ENCODE measurements around the gene PTMS. TPM values are rescaled to one million over a fixed set of nuclear protein-coding genes. Genes with fewer than 3 reads are reported as not detected.

Gene PTMS
- total RNA-seq, 6 experiments from 2014 or later = 113 to 484 (median 404) TPM

DNA sequence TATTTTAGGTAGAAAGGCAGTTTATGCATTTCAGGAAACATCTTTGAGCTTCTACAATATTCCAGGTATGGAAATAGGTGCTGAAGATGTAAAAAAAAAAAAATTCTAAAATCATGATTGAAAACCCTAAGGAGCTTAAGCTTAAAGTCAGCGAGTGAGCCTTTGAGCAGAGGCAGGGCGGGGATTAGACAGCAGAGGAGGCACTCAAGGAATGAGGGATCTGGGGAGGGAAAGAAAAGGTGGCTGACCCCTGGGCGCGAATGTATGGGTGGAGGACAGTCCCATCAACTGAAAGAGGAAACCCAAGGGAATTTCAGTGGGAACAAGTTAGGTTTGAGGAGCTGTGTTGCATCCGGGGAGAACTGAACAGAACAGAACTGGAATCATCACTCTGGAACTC lies 6.4 kb upstream of the PTMS start:
- no peak for DNase-seq
- no peaks in the 10 kb centered on the region for H3K36me3 ChIP-seq
- no peaks in the 10 kb centered on the region for H3K27me3 ChIP-seq
- TF ChIP-seq POLR2A (IDR thresholded peaks at IDR 0.05) = no peak
- TF ChIP-seq, protein P1, sequence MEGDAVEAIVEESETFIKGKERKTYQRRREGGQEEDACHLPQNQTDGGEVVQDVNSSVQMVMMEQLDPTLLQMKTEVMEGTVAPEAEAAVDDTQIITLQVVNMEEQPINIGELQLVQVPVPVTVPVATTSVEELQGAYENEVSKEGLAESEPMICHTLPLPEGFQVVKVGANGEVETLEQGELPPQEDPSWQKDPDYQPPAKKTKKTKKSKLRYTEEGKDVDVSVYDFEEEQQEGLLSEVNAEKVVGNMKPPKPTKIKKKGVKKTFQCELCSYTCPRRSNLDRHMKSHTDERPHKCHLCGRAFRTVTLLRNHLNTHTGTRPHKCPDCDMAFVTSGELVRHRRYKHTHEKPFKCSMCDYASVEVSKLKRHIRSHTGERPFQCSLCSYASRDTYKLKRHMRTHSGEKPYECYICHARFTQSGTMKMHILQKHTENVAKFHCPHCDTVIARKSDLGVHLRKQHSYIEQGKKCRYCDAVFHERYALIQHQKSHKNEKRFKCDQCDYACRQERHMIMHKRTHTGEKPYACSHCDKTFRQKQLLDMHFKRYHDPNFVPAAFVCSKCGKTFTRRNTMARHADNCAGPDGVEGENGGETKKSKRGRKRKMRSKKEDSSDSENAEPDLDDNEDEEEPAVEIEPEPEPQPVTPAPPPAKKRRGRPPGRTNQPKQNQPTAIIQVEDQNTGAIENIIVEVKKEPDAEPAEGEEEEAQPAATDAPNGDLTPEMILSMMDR (IDR thresholded peaks at IDR 0.05) = no peak
- ATAC-seq = no peak
- H3K27ac ChIP-seq = no peak overlapping the region
- H3K9me3 ChIP-seq = no peaks in the 10 kb centered on the region
- intact Hi-C loops (cut with DNase I) = no loop called here
- 84% methylated on average over 5 of the region's 5 CpGs for WGBS (ENCODE audit: insufficient coverage, low coverage, low lambda C conversion rate, missing lambda C conversion rate)
- H3K4me1 ChIP-seq = peaks cover 0 to 27% (median 7%) of the 10 kb centered on the region in 4 donors
- no peak overlapping the region for H3K4me3 ChIP-seq

DNA sequence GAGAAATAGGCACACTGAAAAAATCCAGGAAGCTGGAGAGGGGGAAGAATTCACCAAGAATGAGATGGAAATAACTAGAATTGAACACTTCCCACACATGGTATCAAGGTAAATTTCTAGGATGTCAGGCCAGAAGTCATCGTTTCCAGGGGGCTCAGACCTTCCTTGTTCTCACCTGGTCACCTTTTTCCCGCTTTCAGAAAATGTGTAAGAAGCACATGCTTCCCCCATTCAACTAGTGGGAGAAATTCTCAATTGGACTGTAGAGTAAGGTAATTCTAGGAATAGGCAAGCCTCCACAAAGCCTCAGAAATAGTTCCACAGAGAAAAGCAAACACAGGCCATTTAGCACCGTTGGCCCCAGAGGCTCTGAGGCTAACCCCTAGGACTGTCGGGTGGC lies 2.8 kb upstream of the PTMS start:
- Histone ChIP-seq H3K36me3 (no peaks in the 10 kb centered on the region), H3K27ac (peak overlapping the region; percentile 73 to 93 (median 87)), H3K4me1 (peaks cover 0 to 32% (median 10%) of the 10 kb centered on the region in 4 donors), H3K27me3 (no peaks in the 10 kb centered on the region), H3K4me3 (peak overlapping the region in 1 of 3 donors; percentile 3), H3K9me3 (no peaks in the 10 kb centered on the region)
- no peak for ATAC-seq
- DNase-seq = no peak
- no peak for TF ChIP-seq POLR2A (IDR thresholded peaks at IDR 0.05)
- TF ChIP-seq, protein P1 (IDR thresholded peaks at IDR 0.05) = no peak
- WGBS (ENCODE audit: insufficient coverage, low coverage, low lambda C conversion rate, missing lambda C conversion rate) = 54% methylated on average over 4 of the region's 4 CpGs
- intact Hi-C loops (cut with DNase I) = no loop called here

DNA sequence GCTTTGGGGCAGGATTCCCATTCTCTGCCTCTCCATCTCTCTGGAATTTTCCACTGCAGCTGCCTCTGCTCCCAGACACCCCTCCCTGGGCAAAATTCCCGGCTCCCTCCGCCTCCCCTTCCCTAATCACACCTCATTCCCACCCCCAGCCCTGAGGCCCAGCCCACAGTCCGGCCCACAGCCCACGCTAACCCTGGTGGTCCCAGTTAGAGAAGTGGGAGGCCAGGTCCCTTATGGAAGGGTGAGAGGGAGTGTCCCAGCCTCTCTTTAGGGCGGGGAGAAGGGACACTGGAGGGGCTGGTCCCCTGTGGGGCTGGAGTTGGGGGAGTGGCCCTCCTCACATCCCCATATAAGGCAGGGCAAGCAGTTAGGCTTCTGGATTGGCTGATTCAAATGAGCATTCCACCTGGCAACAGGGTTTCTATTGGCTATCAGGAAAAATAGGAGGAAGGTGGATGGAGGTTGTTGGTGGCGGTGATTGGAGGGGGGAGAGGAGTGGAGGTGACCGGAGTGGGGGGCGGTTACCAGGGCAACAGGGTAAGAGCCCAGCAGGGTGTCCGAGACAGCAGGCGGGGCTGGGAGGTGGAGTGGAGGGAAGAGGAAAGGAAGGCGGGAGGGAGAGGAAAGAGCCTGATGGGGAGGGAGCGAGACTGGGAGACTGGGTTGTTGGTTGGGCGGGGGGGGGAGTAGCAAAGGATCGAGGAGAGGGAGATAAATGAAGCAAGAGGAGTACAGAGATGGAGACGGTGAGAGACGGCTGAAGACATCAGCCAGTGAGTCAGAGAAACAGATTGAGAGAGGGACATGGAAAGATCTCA lies 1.9 kb upstream of the PTMS start:
- TF ChIP-seq POLR2A (IDR thresholded peaks at IDR 0.05) = no peak
- TF ChIP-seq, protein P1 (IDR thresholded peaks at IDR 0.05) = no peak
- H3K36me3 ChIP-seq = peaks cover 0 to 1% (median under 1%) of the 10 kb centered on the region in 4 donors
- H3K27ac ChIP-seq = peak overlapping the region; percentile 76 to 93 (median 87)
- ATAC-seq (peak; percentile 69 to 85 (median 74)), DNase-seq (peak; percentile 93 to 97 (median 93))
- intact Hi-C loops (cut with DNase I) = no loop called here
- peaks cover 0 to 39% (median 10%) of the 10 kb centered on the region in 4 donors for H3K4me1 ChIP-seq
- H3K9me3 ChIP-seq = no peaks in the 10 kb centered on the region
- no peaks in the 10 kb centered on the region for H3K27me3 ChIP-seq
- 1% methylated on average over 14 of the region's 16 CpGs for WGBS (ENCODE audit: insufficient coverage, low coverage, low lambda C conversion rate, missing lambda C conversion rate)
- peak overlapping the region in 1 of 3 donors; percentile 3 for H3K4me3 ChIP-seq

DNA sequence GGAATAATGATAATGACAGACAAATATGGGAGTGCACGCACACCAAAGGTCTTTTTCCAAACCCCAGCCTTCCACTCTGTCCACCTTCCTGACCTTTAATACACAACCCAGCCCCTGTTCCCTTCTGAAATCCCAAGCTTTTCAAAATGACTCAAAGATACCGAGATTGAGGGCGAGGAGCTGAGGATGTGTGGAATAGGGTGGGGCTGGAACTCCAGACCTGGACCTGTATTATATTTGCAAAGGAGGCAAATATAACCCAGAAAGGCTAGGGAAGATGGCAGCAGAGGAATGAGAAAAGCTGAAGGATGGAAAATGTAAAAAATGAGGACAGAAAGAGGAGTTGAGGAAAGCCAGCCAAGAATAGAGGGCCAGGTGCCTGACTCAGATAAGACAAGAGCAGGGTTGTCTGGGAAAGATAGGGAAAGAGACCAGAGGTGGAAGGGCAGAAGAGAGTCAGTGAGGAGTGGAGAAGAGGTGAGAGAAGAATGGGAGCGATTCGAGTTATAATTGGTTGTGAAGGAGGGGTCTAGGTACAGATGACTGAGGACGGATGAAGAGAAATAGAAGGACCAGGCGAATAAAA lies 1.0 kb upstream of the PTMS start:
- no peak for TF ChIP-seq POLR2A (IDR thresholded peaks at IDR 0.05)
- TF ChIP-seq, protein P1 (IDR thresholded peaks at IDR 0.05) = no peak
- H3K9me3 ChIP-seq = no peaks in the 10 kb centered on the region
- DNase-seq (no peak), ATAC-seq (no peak)
- peaks cover 0 to 10% (median 5%) of the 10 kb centered on the region in 4 donors for H3K36me3 ChIP-seq
- H3K27ac ChIP-seq = peak overlapping the region; percentile 76 to 93 (median 77)
- peak overlapping the region; percentile 79 to 93 (median 85) for H3K4me3 ChIP-seq
- H3K4me1 ChIP-seq = peaks cover 0 to 42% (median 10%) of the 10 kb centered on the region in 4 donors
- 33% methylated on average over 7 of the region's 7 CpGs for WGBS (ENCODE audit: insufficient coverage, low coverage, low lambda C conversion rate, missing lambda C conversion rate)
- intact Hi-C loops (cut with DNase I) = no loop called here
- no peaks in the 10 kb centered on the region for H3K27me3 ChIP-seq
